NOMO-1 (cell line): Measurements from ENCODE around the gene SASH1.
A peak's percentile ranks its signal among the peaks of the same experiment; 100 is the strongest.
"Not testable (repeated sequence)": the region's sequence is repeated elsewhere in the genome, so short reads cannot be mapped to it uniquely, and the experiment has no call there.

Source experiments
- DNase-seq, 2 experiments: peaks; one replicate each; lab custom pipeline; 2025; ENCODE audit not compliant: unreplicated experiment in 2 of 2; lab: John Stamatoyannopoulos, UW

SASH1 gene

GRCh38 chr6:148328876-148329555 is 13.6 kb upstream of the SASH1 start:
- no peak for DNase-seq

- no peak for DNase-seq
These were observed 12.8 kb upstream of the SASH1 start for GRCh38 chr6:148329596-148330381.

- no peak for DNase-seq
These were observed 10.6 kb upstream of the SASH1 start for GRCh38 chr6:148332088-148332487.

- no peak for DNase-seq
These were observed 5.7 kb upstream of the SASH1 start for GRCh38 chr6:148336901-148337300.

- no peak for DNase-seq
These were observed 2.9 kb upstream of the SASH1 start for GRCh38 chr6:148339766-148340165.

GRCh38 chr6:148340586-148341297 is 1.9 kb upstream of the SASH1 start:
- DNase-seq: no peak

- DNase-seq: no peak
These were observed 613 bp upstream of the SASH1 start for GRCh38 chr6:148342100-148342349.

GRCh38 chr6:148343047-148343782 is 577 bp downstream of the SASH1 start:
- no peak for DNase-seq

GRCh38 chr6:148345176-148345575 is 2.5 kb downstream of the SASH1 start:
- no peak for DNase-seq

GRCh38 chr6:148345578-148345977 is 2.9 kb downstream of the SASH1 start:
- DNase-seq: no peak

GRCh38 chr6:148346681-148347440 is 4.2 kb downstream of the SASH1 start:
- no peak for DNase-seq

- no peak for DNase-seq
These were observed 4.9 kb downstream of the SASH1 start for GRCh38 chr6:148347441-148348054.

GRCh38 chr6:148348335-148348734 is 5.7 kb downstream of the SASH1 start:
- DNase-seq: no peak

- DNase-seq: no peak
These were observed 6.1 kb downstream of the SASH1 start for GRCh38 chr6:148348778-148349177.

- no peak for DNase-seq
These were observed 6.8 kb downstream of the SASH1 start for GRCh38 chr6:148349466-148349865.

GRCh38 chr6:148351309-148351708 is 8.7 kb downstream of the SASH1 start:
- DNase-seq: peak in 1 of 2 experiments; percentile 57

GRCh38 chr6:148352421-148352820 is 9.8 kb downstream of the SASH1 start:
- DNase-seq: not testable (repeated sequence)

- peak; percentile 73 to 80 for DNase-seq
These were observed 15.7 kb downstream of the SASH1 start for GRCh38 chr6:148358196-148358785.

- no peak for DNase-seq
These were observed 16.6 kb downstream of the SASH1 start for GRCh38 chr6:148359228-148359627.
